Thoracic aorta (tissue), 2 donors: ENCODE results near the gene TNFRSF8. TPM values are rescaled to one million over a fixed set of nuclear protein-coding genes. Genes with fewer than 3 reads are reported as not detected.
"Not testable (repeated sequence)": the region's sequence is repeated elsewhere in the genome, so short reads cannot be mapped to it uniquely, and the experiment has no call there.

Experiments
- ATAC-seq: fragments of 150-250 bp; one replicate; pipeline ENCODE4 v1.8.0; 2017; ENCODE audit warnings: low read depth; ENCODE audit not compliant: insufficient number of reproducible peaks, low FRiP score
- DNase-seq: peaks from one replicate; pipeline ENCODE4 v3.0.0-alpha.2; 2020; ENCODE audit warnings: low spot score
- H3K27ac ChIP-seq, 2 donors: fragments of 200-600 bp; sonication (generic); 1 replicate in 1 of 2; 2 replicates in 1 of 2; pipeline ENCODE4 v1.5.1; 2016; ENCODE audit warnings: mild to moderate bottlenecking in 2 of 2, moderate library complexity in 2 of 2
- H3K27me3 ChIP-seq: fragments of 200-600 bp; sonication (generic); replicated peaks from 2 replicates; pipeline ENCODE4 v1.6.0; 2016; ENCODE audit warnings: mild to moderate bottlenecking; ENCODE audit not compliant: insufficient read depth
- H3K36me3 ChIP-seq: fragments of 200-600 bp; sonication (generic); one replicate; pipeline ENCODE4 v1.5.1; 2016
- H3K4me1 ChIP-seq, 2 donors: fragments of 200-600 bp; sonication (generic); 1 replicate in 1 of 2; 2 replicates in 1 of 2; pipeline versions ENCODE4 v1.5.1 to v1.6.0; 2016; ENCODE audit warnings: low read depth in 2 of 2, mild to moderate bottlenecking in 1 of 2; ENCODE audit not compliant: control insufficient read depth in 1 of 2
- H3K4me3 ChIP-seq: fragments of 200-600 bp; sonication (generic); 2 replicates; pipeline ENCODE4 v1.5.1; 2016; ENCODE audit warnings: mild to moderate bottlenecking
- H3K9me3 ChIP-seq: fragments of 200-600 bp; sonication (generic); 2 replicates; pipeline ENCODE4 v1.5.1; 2016
- total RNA-seq, 2 donors: library from RNA; depleted of rRNA; stranded (reverse); fragments of >200 nt; gene quantifications; one replicate each; pipeline versions ENCODE4 v1.1.0 to v1.2.3, GENCODE V29; 2016
- TF ChIP-seq, protein P1 (sequence below): fragments of 200-600 bp; sonication (generic); IDR thresholded peaks from one replicate; pipeline ENCODE4 v1.5.1; 2019; ENCODE audit warnings: antibody characterized with exemption

Gene TNFRSF8
- total RNA-seq, 2 donors from 2014 or later: 0.49 to 0.54 TPM

DNA sequence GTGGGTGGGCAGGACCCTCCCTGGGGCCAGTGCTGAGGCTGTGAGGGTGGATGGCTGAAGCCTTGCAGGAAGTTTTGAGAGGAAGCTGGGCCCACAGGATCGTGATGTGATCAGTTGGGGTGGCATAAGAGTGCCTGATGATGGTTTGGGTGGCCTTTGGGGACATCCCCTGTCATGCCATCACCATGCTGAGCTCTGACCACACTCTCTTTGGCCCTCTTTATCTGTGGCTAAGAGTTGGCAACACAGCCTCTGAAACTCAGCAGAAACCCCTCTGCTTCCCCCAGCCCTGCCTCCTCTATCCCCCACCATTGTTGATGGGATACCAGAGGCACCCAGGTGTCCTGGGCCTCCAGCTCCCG, 24.0 kb upstream of the TNFRSF8 start:
- Histone ChIP-seq H3K4me1 (peaks cover 0 to 4% of the 10 kb centered on the region in 2 donors), H3K27me3 (no peaks in the 10 kb centered on the region), H3K27ac (no peak overlapping the region), H3K36me3 (no peaks in the 10 kb centered on the region), H3K9me3 (no peaks in the 10 kb centered on the region), H3K4me3 (no peak overlapping the region)
- DNase-seq: no peak
- TF ChIP-seq, protein P1, sequence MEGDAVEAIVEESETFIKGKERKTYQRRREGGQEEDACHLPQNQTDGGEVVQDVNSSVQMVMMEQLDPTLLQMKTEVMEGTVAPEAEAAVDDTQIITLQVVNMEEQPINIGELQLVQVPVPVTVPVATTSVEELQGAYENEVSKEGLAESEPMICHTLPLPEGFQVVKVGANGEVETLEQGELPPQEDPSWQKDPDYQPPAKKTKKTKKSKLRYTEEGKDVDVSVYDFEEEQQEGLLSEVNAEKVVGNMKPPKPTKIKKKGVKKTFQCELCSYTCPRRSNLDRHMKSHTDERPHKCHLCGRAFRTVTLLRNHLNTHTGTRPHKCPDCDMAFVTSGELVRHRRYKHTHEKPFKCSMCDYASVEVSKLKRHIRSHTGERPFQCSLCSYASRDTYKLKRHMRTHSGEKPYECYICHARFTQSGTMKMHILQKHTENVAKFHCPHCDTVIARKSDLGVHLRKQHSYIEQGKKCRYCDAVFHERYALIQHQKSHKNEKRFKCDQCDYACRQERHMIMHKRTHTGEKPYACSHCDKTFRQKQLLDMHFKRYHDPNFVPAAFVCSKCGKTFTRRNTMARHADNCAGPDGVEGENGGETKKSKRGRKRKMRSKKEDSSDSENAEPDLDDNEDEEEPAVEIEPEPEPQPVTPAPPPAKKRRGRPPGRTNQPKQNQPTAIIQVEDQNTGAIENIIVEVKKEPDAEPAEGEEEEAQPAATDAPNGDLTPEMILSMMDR: no peak
- no peak for ATAC-seq

DNA sequence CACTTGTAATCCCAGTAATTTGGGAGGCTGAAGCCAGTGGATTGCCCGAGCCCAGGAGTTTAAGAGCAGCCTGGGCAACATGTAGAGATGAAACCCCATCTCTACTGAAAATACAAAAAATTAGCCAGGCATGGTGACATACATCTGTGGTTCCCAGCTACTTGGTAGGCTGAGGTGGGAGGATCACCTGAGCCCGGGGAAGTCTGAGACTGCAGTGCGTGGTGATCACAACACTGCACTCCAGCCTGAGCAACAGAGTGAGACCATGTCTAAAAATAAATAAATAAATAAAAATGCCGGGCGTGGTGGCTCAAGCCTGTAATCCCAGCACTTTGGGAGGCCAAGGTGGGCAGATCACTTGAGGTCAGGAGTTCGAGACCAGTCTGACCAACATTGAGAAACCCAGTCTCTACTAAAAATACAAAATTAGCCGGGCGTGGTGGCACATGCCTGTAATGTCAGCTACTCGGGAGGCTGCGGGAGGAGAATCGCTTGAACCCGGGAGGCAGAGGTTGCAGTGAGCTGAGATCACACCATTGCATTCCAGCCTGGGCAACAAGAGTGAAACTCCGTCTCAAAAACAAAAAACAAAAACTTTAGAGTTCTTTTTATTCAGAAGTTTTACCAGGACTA, 23.2 kb upstream of the TNFRSF8 start:
- H3K4me1 ChIP-seq, DNase-seq, H3K27me3 ChIP-seq, H3K27ac ChIP-seq, H3K36me3 ChIP-seq, H3K9me3 ChIP-seq, ATAC-seq, H3K4me3 ChIP-seq: not testable (repeated sequence)

DNA sequence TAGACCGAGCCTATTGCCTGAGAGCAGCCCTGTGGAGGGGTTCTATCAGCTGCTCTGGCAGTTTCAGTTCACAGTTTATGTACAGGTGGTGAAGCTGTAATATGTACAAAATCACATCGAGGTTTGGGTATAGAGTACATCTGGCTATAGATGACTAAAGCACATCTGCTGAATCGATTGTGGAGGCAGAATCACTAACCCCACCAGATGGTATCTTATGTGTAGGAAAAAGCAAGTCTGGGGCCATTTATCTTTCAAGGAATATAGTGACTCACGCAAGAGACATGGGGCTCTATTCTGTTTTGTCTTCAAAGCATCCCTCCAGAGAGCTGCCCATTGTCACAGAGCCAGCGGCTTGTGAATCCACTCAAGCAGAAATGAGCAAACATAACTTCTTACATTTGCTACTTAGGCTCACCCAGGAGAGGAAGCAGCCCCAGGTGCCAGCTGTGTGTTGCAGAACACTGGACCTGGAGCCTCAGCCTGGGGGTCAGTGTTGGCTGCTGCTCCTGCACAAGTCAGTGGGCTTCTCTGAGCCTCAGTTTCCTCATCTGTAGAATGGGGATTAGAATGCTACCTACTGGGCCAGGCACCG, 22.5 kb upstream of the TNFRSF8 start:
- Histone ChIP-seq H3K9me3 (no peaks in the 10 kb centered on the region), H3K4me3 (no peak overlapping the region), H3K27me3 (no peaks in the 10 kb centered on the region), H3K4me1 (no peaks in the 10 kb centered on the region), H3K27ac (no peak overlapping the region), H3K36me3 (no peaks in the 10 kb centered on the region)
- ATAC-seq: no peak
- TF ChIP-seq, protein P1: no peak
- DNase-seq: no peak

DNA sequence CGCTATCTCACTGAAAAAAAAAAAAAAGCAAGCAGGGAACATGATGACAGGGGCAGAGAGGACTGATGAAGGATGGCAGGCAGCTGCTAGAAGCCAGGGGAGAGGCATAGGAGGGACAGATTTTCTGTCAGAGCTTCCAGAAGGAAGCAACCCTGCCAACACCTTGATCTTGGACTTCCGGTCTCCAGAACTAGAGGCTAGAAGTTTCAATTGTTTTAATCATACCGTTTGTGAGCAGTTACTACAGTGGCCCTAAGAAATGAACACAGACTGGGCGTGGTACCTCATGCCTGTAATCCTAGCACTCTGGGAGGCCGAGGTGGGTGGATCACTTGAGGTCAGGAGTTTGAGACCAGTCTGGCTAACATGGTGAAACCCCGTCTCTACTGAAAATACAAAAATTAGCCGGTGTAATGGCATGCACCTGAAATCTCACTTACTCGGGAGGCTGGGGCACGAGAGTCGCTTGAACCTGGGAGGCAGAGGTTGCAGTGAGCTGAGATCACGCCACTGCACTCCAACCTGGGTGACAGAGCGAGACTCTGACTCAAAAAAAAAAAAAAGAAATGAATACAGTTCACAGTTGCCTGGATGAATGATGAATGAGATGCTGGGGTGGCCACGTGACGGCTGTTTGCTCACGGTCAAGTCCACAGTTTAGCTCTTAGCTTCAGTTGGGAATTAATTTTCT, 18.8 kb upstream of the TNFRSF8 start:
- not testable (repeated sequence) for H3K4me1 ChIP-seq, H3K9me3 ChIP-seq, DNase-seq, H3K27ac ChIP-seq, H3K36me3 ChIP-seq, H3K27me3 ChIP-seq, H3K4me3 ChIP-seq, ATAC-seq

DNA sequence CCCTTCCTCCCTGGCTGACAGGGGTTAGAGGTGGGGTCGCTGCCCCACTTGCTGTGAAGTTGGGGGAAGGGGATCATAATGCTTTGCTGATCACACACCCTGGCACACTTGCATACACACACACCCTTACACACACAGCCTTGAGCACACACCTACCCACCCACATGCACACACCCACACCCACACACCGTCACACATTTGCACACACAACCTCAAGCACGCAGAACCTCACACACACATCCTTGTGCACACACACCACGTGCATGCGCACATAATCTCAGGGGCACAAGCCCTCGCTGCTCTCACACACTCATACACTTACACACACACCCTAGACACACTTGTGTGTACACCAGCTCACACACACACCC, 16.4 kb upstream of the TNFRSF8 start:
- peaks cover 0 to 2% of the 10 kb centered on the region in 2 donors for H3K4me1 ChIP-seq
- H3K36me3 ChIP-seq: no peaks in the 10 kb centered on the region
- H3K27me3 ChIP-seq: no peaks in the 10 kb centered on the region
- no peak for ATAC-seq
- TF ChIP-seq, protein P1: no peak
- no peak for DNase-seq
- H3K27ac ChIP-seq: no peak overlapping the region
- no peaks in the 10 kb centered on the region for H3K9me3 ChIP-seq
- H3K4me3 ChIP-seq: no peak overlapping the region

DNA sequence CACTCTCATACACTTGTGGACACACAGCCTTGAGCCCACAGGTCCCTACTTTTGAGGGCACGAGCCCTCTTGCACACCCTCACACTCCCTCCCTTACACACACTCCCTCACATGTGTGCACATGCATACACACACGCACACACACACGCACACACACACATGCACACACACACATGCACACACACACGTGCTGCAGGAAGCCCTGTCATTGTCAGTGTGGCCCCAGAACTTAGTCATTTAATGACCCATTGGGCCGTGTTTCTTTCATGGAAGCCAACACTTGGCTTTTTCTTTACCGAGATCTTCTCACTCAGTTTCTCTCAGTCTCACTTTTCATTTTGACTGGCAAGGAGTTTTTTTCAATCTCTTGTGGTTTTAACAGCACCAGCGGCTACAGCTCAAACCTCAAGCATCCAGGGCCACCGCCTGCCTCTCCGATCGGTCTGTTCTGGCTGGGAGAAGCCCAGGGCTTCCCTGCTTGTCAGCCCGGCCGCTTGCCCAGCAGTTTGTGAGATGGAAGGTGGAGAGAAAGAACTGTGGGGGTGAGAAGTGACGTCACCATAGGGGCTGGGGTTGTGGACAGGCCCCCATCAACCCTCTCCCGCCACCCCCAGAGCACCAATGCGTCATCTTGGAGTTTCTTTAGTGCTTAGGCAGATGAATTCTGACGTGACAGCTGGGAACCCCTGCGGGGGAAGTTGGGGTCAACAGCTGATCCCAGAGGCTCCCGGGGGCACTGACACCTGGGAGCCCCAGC, 15.8 kb upstream of the TNFRSF8 start:
- Histone ChIP-seq H3K36me3 (no peaks in the 10 kb centered on the region), H3K4me1 (peaks cover 2 to 8% of the 10 kb centered on the region in 2 donors), H3K9me3 (no peaks in the 10 kb centered on the region), H3K27me3 (no peaks in the 10 kb centered on the region), H3K27ac (no peak overlapping the region), H3K4me3 (no peak overlapping the region)
- ATAC-seq (no peak), DNase-seq (no peak)
- TF ChIP-seq, protein P1: no peak
